HEK293 (cell line): ENCODE measurements around the gene WNT4.

Experiments
- CTCF ChIP-seq: fragments of 450-650 bp; formaldehyde crosslinking; IDR thresholded peaks from 2 replicates; pipeline ENCODE4 v1.5.1; 2016; ENCODE audit warnings: missing biosample characterization, missing genetic modification characterization
- MYNN ChIP-seq: fragments of 450-650 bp; formaldehyde crosslinking; IDR thresholded peaks from 2 replicates; pipeline ENCODE4 v1.5.1; 2016; ENCODE audit warnings: missing biosample characterization, missing genetic modification characterization, borderline replicate concordance
- PRDM1 ChIP-seq: fragments of 450-650 bp; formaldehyde crosslinking; IDR thresholded peaks from 2 replicates; pipeline ENCODE4; 2016; ENCODE audit warnings: missing biosample characterization, missing genetic modification characterization
- ZNF114 ChIP-seq: fragments of 450-650 bp; formaldehyde crosslinking; IDR thresholded peaks from 2 replicates; pipeline ENCODE4 v1.5.0; 2017; ENCODE audit warnings: missing biosample characterization, missing genetic modification characterization
- ZNF214 ChIP-seq: fragments of 450-650 bp; formaldehyde crosslinking; IDR thresholded peaks from 2 replicates; pipeline ENCODE4 v1.5.1; 2017; ENCODE audit warnings: missing biosample characterization, mild to moderate bottlenecking, missing genetic modification characterization, borderline replicate concordance
- TF ChIP-seq, protein P1 (sequence below): sonication (generic); formaldehyde crosslinking; IDR thresholded peaks from 2 replicates; pipeline ENCODE4 v1.8.1; 2022; ENCODE audit warnings: mild to moderate bottlenecking, moderate library complexity, missing genetic modification reagents
- TF ChIP-seq, protein P2 (sequence below): fragments of 450-650 bp; formaldehyde crosslinking; IDR thresholded peaks from 2 replicates; pipeline ENCODE4 v1.5.1; 2016; ENCODE audit warnings: missing biosample characterization, missing genetic modification characterization

- TF ChIP-seq ZNF114 (no peak), CTCF (tag by site-specific recombination) (no peak), PRDM1 (no peak), ZNF214 (no peak), MYNN (tag by site-specific recombination) (no peak)
- TF ChIP-seq, protein P1, sequence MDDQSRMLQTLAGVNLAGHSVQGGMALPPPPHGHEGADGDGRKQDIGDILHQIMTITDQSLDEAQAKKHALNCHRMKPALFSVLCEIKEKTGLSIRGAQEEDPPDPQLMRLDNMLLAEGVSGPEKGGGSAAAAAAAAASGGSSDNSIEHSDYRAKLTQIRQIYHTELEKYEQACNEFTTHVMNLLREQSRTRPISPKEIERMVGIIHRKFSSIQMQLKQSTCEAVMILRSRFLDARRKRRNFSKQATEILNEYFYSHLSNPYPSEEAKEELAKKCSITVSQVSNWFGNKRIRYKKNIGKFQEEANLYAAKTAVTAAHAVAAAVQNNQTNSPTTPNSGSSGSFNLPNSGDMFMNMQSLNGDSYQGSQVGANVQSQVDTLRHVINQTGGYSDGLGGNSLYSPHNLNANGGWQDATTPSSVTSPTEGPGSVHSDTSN (CRISPR knock-in tag), result no peak
- TF ChIP-seq, protein P2, sequence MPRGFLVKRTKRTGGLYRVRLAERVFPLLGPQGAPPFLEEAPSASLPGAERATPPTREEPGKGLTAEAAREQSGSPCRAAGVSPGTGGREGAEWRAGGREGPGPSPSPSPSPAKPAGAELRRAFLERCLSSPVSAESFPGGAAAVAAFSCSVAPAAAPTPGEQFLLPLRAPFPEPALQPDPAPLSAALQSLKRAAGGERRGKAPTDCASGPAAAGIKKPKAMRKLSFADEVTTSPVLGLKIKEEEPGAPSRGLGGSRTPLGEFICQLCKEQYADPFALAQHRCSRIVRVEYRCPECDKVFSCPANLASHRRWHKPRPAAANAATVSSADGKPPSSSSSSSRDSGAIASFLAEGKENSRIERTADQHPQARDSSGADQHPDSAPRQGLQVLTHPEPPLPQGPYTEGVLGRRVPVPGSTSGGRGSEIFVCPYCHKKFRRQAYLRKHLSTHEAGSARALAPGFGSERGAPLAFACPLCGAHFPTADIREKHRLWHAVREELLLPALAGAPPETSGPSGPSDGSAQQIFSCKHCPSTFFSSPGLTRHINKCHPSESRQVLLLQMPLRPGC, result no peak
These were observed 3.1 kb downstream of the WNT4 start for GRCh38 chr1:22139817-22140216.
